Measurements from ENCODE around the gene POLR2E. TPM values are rescaled to one million over a fixed set of nuclear protein-coding genes. Genes with fewer than 3 reads are reported as not detected.

Gene POLR2E
- total RNA-seq, 1 experiment from 2014 or later: 281 TPM

GRCh38 chr19:1045247-1045603 is 50.0 kb downstream of the POLR2E start:
- peak; percentile 69 for ATAC-seq
- RAD21 ChIA-PET (ENCODE audit: low non-redundant PET in 1 of 2, low total read pairs in 2 of 2, uncharacterized antibody in 2 of 2, unreplicated experiment in 2 of 2): no interaction called here

More at GRCh38 chr19:1045247-1045603, 50.0 kb downstream of the POLR2E start:
- no peak overlapping the region for H2AFZ ChIP-seq (ENCODE audit: low read depth, low read length, poor library complexity, severe bottlenecking)
- H3K4me3 ChIP-seq (replicated peaks in 1 of 2; ENCODE audit: low read depth in 1 of 2, low read length in 2 of 2): no peak overlapping the region
- no peak overlapping the region for H3K9ac ChIP-seq (ENCODE audit: low read length)
- no peaks in the 10 kb centered on the region for H4K20me1 ChIP-seq (ENCODE audit: insufficient read depth)
- ChIA-PET POLR2A (interaction anchor here (1.0 to 2.0 kb wide), 3 partner anchors 16 to 224 kb away, joined by 4 to 7 read pairs (median 7); partner anchors contain the start of genes CIRBP and RNU6-2), CTCF (interaction anchor here (1.0 to 1.4 kb wide), 2 partner anchors 20 to 199 kb away, joined by 4 to 7 read pairs; no protein-coding TSS in a partner anchor)
- TF ChIP-seq POLR2A (IDR thresholded peaks at IDR 0.05; ENCODE audit: borderline replicate concordance, extremely low read depth, insufficient read depth, insufficient read length) (peak; percentile 46), CTCF (IDR thresholded peaks at IDR 0.05 in 2 of 3, conservative IDR thresholded peaks at IDR 0.05 in 1 of 3; ENCODE audit: borderline replicate concordance in 1 of 3, insufficient read depth in 1 of 3, low read depth in 2 of 3, low read length in 2 of 3) (no peak), SIN3A (IDR thresholded peaks at IDR 0.05; ENCODE audit: low read depth) (no peak), EZH2 (IDR thresholded peaks at IDR 0.05) (no peak), ZBTB33 (IDR thresholded peaks at IDR 0.05; ENCODE audit: extremely low read depth, insufficient replicate concordance, low read length) (no peak)
- no peaks in the 10 kb centered on the region for H3K27me3 ChIP-seq (ENCODE audit: insufficient read depth, low read length)
- DNase-seq (ENCODE audit: low read depth, low spot score): peak; percentile 95
- peaks cover 12% of the 10 kb centered on the region; the same call in 1 of the 2 replicates for H3K79me2 ChIP-seq (ENCODE audit: insufficient read depth, low read length)
- intact Hi-C loops (cut with micrococcal nuclease): no loop called here
- no peaks in the 10 kb centered on the region for H3K9me3 ChIP-seq (ENCODE audit: control insufficient read depth in 1 of 2, insufficient read depth in 1 of 2, low read depth in 1 of 2, low read length in 2 of 2)
- H3K4me2 ChIP-seq (ENCODE audit: low read length): no peak overlapping the region; the same call in 1 of the 2 replicates
- peaks cover 30 to 60% of the 10 kb centered on the region in 2 experiments for H3K4me1 ChIP-seq (ENCODE audit: control insufficient read depth in 1 of 2, insufficient read depth in 2 of 2, low read length in 2 of 2)
- peak overlapping the region; percentile 74 for H3K27ac ChIP-seq (ENCODE audit: low read depth, low read length)
- peaks cover 0 to 15% of the 10 kb centered on the region in 2 experiments; a peak in 1 of 4 replicates for H3K36me3 ChIP-seq (ENCODE audit: control insufficient read depth in 1 of 2, insufficient read depth in 2 of 2, low read length in 2 of 2)
- H3K9me2 ChIP-seq (ENCODE audit: insufficient read depth): no peaks in the 10 kb centered on the region
- BruUV-seq (replicated peaks): no TSS peak
